Endodermal cell (in vitro differentiated cells): ENCODE data around the gene KLHDC4. TPM values are rescaled to one million over a fixed set of nuclear protein-coding genes. Genes with fewer than 3 reads are reported as not detected.

Experiments
- DNase-seq: peaks from one replicate; pipeline ENCODE4 v3.0.0-alpha.2; 2017
- H3K27ac ChIP-seq: 2 replicates; pipeline ENCODE4 v1.5.1; 2013; ENCODE audit warnings: mild to moderate bottlenecking, low read depth, low read length, moderate library complexity
- H3K27me3 ChIP-seq: 2 replicates; pipeline ENCODE4 v1.6.1; 2013; ENCODE audit warnings: mild to moderate bottlenecking, low read length, moderate library complexity; ENCODE audit not compliant: insufficient read depth, control insufficient read depth, poor library complexity, severe bottlenecking
- H3K36me3 ChIP-seq: 2 replicates; pipeline ENCODE4 v1.7.0; 2013; ENCODE audit warnings: mild to moderate bottlenecking, low read length, moderate library complexity; ENCODE audit not compliant: control insufficient read depth, insufficient read depth
- H3K4me1 ChIP-seq: one replicate; pipeline ENCODE4 v1.7.0; 2013; ENCODE audit warnings: low read length; ENCODE audit not compliant: control insufficient read depth, insufficient read depth
- H3K4me3 ChIP-seq: 2 replicates; pipeline ENCODE4 v1.5.1; 2013; ENCODE audit warnings: mild to moderate bottlenecking, low read length, moderate library complexity
- H3K9ac ChIP-seq: 2 replicates; pipeline ENCODE4 v1.6.1; 2013; ENCODE audit warnings: mild to moderate bottlenecking, low read length, moderate library complexity; ENCODE audit not compliant: poor library complexity, severe bottlenecking; ENCODE audit errors: extremely low read depth
- H3K9me3 ChIP-seq: 2 replicates; pipeline ENCODE4 v1.6.1; 2013; ENCODE audit warnings: mild to moderate bottlenecking, low read length, moderate library complexity; ENCODE audit not compliant: control insufficient read depth
- H3K27ac Mint-ChIP-seq: 2 replicates; pipeline ENCODE4 v1.8.0; 2020; ENCODE audit warnings: mixed read lengths
- H3K27me3 Mint-ChIP-seq: 2 replicates; pipeline ENCODE4 v1.8.0; 2021; ENCODE audit warnings: mild to moderate bottlenecking, mixed read lengths; ENCODE audit not compliant: insufficient read depth
- H3K36me3 Mint-ChIP-seq: 2 replicates; pipeline ENCODE4 v1.8.0; 2020; ENCODE audit warnings: low read depth, mixed read lengths
- H3K4me1 Mint-ChIP-seq: 2 replicates; pipeline ENCODE4 v1.8.0; 2020; ENCODE audit warnings: mixed read lengths
- H3K4me3 Mint-ChIP-seq: 2 replicates; pipeline ENCODE4 v1.8.0; 2020; ENCODE audit warnings: mild to moderate bottlenecking, moderate library complexity, mixed read lengths
- H3K9me3 Mint-ChIP-seq: 2 replicates; pipeline ENCODE4 v1.8.0; 2020; ENCODE audit warnings: mild to moderate bottlenecking, mixed read lengths
- whole genome bisulfite sequencing, 2 experiments: methylation state at CpG; one replicate each; pipeline versions ENCODE4 v1.1.5 to v1.1.7; 2013; ENCODE audit warnings: missing lambda C conversion rate in 2 of 2, mixed read lengths in 1 of 2; ENCODE audit not compliant: insufficient coverage in 1 of 2, insufficient read length in 1 of 2; 5-methylcytosine and 5-hydroxymethylcytosine counted together
- total RNA-seq, 2 donors: library from RNA; stranded (reverse); fragmentation: NEBNext Ultra II Directional in 1 of 2; extraction: Animal tissue kit (Norgen Biotek cat#: 25700) in 1 of 2; gene quantifications; 2 replicates in 1 of 2; 3 replicates in 1 of 2; pipeline ENCODE4 v1.2.1, GENCODE V29; 2021
- TF ChIP-seq, protein P1 (sequence below): fragments of 200-600 bp; sonication (generic); conservative IDR thresholded peaks from 2 replicates; pipeline ENCODE4 v1.5.0; 2021; ENCODE audit warnings: antibody characterized with exemption, mild to moderate bottlenecking

The KLHDC4 gene
- total RNA-seq, 2 donors from 2014 or later: 52.8 to 58.8 TPM

DNA sequence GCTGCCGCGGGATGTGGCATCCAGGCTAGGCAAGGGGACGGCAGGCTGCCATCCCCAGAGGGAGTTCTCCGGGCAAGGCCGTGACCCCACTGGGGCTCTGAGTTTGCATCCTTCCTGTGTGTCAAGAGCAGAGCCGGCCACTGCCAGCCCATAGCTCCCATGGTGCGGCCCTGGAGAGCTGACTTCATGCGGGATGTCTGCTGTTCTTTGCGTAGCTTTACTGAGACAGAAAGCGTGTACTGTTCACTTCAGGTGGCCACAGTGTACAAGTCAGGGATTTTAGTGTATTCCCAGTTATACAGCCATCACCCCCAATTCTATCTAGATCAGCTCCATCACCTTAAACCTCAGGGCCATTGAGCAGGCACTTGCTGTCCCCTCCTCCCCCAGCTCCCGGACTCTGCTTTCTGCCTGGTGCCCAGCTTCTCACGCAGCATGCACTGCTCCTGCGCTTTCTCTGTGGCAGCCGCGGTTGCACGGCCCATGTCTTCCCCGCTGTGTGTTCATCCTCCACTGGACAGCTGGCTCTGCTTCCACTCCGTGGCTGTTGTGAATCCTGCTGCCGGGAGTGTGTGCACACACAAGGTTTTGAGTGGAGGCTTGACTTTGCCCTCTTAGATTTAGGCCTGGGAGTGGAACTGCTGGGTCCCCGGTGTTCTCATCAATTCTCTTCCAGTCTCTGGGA, 71.2 kb downstream of the KLHDC4 start:
- DNase-seq: no peak
- H3K27ac ChIP-seq: no peak overlapping the region
- Mint-ChIP-seq H3K4me3 (no peak overlapping the region), H3K27me3 (no peaks in the 10 kb centered on the region), H3K27ac (no peak overlapping the region), H3K36me3 (peaks cover 20% of the 10 kb centered on the region), H3K4me1 (no peaks in the 10 kb centered on the region), H3K9me3 (no peaks in the 10 kb centered on the region)
- TF ChIP-seq, protein P1, sequence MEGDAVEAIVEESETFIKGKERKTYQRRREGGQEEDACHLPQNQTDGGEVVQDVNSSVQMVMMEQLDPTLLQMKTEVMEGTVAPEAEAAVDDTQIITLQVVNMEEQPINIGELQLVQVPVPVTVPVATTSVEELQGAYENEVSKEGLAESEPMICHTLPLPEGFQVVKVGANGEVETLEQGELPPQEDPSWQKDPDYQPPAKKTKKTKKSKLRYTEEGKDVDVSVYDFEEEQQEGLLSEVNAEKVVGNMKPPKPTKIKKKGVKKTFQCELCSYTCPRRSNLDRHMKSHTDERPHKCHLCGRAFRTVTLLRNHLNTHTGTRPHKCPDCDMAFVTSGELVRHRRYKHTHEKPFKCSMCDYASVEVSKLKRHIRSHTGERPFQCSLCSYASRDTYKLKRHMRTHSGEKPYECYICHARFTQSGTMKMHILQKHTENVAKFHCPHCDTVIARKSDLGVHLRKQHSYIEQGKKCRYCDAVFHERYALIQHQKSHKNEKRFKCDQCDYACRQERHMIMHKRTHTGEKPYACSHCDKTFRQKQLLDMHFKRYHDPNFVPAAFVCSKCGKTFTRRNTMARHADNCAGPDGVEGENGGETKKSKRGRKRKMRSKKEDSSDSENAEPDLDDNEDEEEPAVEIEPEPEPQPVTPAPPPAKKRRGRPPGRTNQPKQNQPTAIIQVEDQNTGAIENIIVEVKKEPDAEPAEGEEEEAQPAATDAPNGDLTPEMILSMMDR: no peak
- no peaks in the 10 kb centered on the region for H3K4me1 ChIP-seq
- H3K9ac ChIP-seq: no peak overlapping the region
- no peaks in the 10 kb centered on the region for H3K27me3 ChIP-seq
- 96% methylated on average over 15 to 20 of the region's 20 CpGs for WGBS, 2 experiments
- H3K9me3 ChIP-seq: no peaks in the 10 kb centered on the region
- H3K36me3 ChIP-seq: peaks cover 21% of the 10 kb centered on the region
- no peak overlapping the region for H3K4me3 ChIP-seq

GRCh38 chr16:87693827-87694226, 72.0 kb downstream of the KLHDC4 start:
- Mint-ChIP-seq H3K9me3 (no peaks in the 10 kb centered on the region), H3K4me3 (no peak overlapping the region), H3K4me1 (no peaks in the 10 kb centered on the region), H3K27me3 (no peaks in the 10 kb centered on the region), H3K27ac (no peak overlapping the region), H3K36me3 (peaks cover 20% of the 10 kb centered on the region)
- H3K9me3 ChIP-seq: no peaks in the 10 kb centered on the region
- no peak overlapping the region for H3K9ac ChIP-seq
- DNase-seq: no peak
- no peak overlapping the region for H3K4me3 ChIP-seq
- no peaks in the 10 kb centered on the region for H3K4me1 ChIP-seq
- 93 to 100% methylated on average over 6 to 16 of the region's 16 CpGs for WGBS, 2 experiments
- peaks cover 21% of the 10 kb centered on the region for H3K36me3 ChIP-seq
- H3K27ac ChIP-seq: no peak overlapping the region
- TF ChIP-seq, protein P1: no peak
- no peaks in the 10 kb centered on the region for H3K27me3 ChIP-seq

- no peak overlapping the region for H3K4me3 Mint-ChIP-seq
- H3K36me3 ChIP-seq: peaks cover 15% of the 10 kb centered on the region
- DNase-seq: no peak
- H3K27ac ChIP-seq: no peak overlapping the region
- no peaks in the 10 kb centered on the region for H3K9me3 ChIP-seq
- no peaks in the 10 kb centered on the region for H3K27me3 ChIP-seq
- 91 to 99% methylated on average over 10 to 12 of the region's 12 CpGs for WGBS, 2 experiments
- no peaks in the 10 kb centered on the region for H3K4me1 Mint-ChIP-seq
- H3K4me3 ChIP-seq: no peak overlapping the region
- H3K9me3 Mint-ChIP-seq: no peaks in the 10 kb centered on the region
- TF ChIP-seq, protein P1: no peak
- no peaks in the 10 kb centered on the region for H3K4me1 ChIP-seq
- H3K36me3 Mint-ChIP-seq: peaks cover 15% of the 10 kb centered on the region
- no peak overlapping the region for H3K27ac Mint-ChIP-seq
- no peak overlapping the region for H3K9ac ChIP-seq
- no peaks in the 10 kb centered on the region for H3K27me3 Mint-ChIP-seq
Measured at GRCh38 chr16:87692756-87693155, 73.0 kb downstream of the KLHDC4 start.
